Measurements from ENCODE around the gene TGM5.
"Not testable (repeated sequence)": the region's sequence is repeated elsewhere in the genome, so short reads cannot be mapped to it uniquely, and the experiment has no call there.

The TGM5 gene

DNA sequence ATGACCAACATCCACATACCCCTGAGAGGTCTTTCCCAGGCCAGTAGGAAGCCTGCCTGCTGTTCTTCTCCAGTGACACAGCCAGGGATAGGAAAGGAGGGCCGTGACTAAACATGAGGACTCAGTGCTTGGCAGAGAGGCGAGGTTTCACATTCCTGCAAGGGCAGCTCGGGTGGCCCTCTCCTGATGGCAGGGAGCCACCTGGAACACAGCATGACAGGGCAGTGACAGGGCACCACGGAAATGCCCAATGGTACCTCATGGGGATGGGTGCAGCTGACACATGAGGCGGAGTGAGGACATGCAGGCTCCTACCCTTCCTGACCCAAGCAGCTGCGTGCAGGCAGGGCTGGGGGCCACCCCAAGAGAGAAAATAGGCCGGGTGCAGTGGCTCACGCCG is 7.4 kb upstream of the TGM5 start:
- no peak for DNase-seq

DNA sequence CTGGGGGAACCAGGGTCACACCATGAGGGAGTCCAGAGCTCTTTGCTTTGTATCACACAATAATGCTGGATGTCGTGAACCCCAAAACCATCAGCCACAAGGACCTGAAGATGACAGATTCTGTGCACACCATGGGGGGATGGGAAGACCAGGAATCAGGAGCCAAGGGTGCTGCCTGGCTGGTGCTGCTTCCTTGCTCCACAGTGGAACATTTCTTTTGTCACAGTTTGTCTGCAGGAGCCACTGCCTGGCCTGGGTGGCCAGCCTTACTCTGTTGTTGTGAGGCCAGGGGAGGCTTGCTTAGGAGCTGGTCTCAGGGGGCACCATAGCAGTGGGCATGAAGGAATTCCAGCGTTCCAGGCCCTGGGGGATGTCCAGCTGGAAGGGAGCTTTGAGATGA is 6.5 kb upstream of the TGM5 start:
- DNase-seq, result no peak

DNA sequence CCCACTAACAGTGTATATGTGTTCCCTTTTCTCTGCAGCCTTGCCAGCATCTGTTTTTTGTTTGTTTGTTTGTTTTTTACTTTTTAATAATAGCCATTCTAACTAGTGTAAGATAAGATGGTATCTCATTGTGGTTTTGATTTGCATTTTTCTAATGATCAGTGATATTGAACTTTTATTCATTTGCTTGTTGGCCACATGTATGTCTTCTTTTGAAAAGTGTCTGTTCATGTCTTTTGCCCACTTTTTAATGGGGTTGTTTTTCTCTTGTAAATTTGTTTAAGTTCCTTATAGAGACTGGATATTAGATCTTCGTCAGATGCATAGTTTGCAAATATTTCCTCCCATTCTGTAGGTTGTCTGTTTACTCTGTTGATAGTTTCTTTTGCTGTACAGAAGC is 5.2 kb upstream of the TGM5 start:
- DNase-seq, result not testable (repeated sequence)

DNA sequence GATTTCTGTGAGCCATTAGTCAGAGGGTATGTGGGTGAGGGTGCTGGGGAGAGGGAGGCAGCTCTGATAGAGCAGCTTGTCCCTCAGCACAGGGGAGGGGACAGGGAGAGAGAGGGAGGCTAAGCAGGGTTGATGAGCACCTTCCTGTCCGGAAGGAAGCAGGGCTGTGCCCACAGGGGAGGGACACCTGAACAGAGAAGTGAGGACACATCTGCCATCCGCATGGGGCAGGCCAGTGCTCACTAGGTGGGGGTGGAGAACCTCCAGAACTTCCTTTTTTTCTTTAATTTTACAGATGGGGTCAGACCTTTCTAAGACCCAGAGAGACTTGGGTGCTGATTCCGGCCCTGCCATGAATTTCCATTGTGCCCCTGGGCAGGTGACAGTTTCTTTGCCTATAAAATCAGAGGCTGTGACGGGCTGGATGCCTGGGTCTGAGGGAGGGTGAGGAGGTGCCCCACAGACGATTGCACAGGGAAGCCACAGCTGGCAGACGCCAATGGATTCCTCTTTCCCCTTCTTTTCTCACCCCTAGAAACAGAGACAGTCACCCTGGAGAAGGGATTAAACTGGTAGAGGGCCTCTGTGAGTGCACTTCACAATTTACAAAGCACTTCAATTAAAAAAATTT is 4.1 kb upstream of the TGM5 start:
- no peak for DNase-seq

DNA sequence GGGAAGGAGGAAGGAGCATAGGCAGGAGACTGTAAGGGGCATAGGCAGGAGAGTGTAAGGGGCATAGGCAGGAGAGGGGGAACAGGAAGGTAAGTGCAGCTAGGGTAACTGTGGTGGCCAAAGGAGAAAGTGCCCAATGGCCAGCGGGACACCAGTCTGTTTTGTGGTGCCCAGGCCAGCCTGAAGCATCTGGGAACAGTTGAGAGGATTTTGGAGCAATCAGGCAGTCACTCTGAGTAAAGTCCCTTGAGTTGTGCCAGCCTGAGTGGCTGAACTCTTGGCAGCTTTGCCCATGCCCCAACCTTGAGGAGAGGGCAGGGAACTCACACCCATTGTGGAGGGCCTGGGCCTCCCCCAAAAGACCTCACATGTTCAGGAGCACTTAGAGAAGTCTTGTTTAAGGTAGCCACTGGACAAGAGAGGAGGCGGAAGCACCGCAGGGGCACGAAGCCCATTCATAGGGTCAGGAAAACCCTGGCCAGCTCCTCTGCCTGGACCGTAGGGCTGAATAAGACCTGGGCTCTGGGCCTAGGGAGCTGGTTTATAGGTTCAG is 3.5 kb upstream of the TGM5 start:
- no peak for DNase-seq

DNA sequence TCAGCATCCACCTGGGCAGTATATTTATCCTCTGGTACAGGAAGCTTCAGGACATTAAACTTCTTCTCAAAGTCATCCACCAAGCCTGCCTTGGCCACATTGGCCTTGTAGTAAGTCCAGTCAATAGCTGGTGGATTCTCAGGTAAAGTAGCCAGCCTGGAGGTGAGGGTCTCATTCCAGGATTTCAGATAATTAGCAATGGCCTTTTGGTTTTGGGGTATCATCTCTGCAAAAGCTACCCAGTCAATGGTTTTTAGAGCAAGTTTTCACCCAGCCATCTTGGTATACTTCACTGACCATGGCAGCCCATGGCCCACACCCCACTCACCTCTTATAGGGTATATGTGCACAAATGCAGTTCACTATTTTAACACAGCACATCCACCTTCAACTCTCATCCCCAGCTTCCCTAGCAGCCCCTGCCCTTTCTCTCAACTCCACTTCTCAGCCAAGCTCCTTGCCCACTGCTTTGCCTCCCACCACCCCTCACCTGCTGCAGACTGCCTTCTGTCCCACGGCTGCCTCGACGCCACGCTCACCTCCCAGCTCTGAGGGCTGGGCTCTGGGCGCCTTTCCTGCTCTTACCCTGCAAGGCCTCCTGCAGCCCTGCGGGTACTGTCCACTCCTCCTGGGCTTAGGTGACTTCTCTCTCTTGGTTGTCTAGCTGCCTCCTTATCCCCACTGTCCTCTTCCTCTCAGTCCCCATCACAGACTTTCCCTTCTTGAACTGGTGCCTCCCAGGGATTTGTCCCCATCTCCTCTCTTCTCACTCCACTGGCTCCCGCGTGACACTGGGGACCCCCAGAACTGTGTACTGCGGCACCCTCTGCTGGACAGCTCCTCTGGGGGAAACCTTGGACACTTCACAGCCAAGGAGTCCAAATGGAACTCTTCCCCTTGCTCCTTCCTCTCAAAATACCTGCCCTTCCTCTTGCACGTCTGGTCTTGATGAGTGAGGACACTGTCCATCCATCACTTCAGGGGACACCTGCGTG is 1.7 kb upstream of the TGM5 start:
- DNase-seq, result no peak

DNA sequence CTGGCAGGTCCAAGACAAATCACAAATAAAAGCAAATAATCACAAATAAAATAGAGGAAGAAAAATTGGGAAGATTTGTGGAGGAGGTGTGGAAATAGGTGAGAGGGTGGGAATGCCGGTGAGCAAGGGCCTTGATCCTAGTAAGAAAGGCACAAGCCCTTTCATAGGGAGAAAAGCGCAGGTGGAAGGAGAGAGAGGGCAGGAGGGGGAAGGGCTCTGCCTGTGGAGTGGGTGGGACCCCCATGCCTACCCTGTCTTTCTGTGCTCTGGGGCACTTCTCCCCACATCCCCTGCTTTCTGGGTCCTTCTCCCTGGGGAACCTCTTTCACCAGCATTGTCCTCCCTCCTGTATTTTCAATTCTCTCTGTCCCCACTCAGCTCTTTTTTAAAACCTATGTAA is 711 bp upstream of the TGM5 start:
- no peak for DNase-seq

DNA sequence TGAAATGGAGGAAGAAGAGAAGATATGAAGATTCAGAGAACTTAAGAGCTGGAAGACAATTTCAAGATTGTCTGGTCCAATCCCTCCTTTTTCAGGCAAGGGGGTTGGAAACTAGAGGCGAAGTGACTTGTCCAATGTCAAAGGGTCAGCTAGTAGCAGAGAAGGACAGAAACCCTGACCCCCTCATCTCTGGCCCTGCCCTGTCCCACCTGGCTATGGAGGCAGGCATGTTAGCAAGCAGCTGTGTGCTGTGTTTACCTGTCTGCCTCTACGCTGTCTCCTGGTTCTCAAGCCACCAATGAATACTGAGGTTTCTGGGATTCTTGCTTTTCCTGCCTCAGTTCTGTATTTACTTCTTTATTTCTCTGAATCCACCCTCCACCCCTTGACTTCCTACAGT is 342 bp downstream of the TGM5 start:
- no peak for DNase-seq

DNA sequence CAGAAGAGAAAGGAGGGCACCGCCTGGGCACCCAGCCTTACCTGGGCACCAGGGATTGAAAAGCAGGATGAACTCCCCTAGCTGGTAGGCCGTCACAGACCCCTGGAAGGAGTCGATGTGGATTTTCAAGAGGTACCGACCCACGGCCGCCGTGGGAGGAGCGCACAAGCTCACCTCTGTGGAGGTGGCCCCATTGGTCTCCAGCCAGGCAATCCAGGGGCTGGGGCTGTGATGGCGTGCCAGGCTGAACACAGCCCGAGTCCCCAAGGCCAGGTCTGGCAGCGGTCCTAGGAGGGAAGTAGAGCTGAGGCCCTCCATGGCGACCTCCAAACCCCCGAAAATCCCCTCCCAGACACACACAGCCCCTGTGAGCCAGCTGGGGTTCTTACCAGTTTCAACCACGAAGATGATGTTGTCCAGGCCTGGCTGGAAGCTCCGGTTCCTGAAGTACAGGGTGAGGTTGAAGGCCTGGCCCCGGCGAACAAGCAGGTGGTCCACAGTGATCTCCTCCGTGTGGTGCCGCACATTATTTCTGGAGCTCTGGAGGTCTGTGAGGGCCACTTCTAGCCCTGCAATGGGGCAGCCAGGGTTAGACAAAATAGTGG is 6.6 kb downstream of the TGM5 start:
- no peak for DNase-seq

DNA sequence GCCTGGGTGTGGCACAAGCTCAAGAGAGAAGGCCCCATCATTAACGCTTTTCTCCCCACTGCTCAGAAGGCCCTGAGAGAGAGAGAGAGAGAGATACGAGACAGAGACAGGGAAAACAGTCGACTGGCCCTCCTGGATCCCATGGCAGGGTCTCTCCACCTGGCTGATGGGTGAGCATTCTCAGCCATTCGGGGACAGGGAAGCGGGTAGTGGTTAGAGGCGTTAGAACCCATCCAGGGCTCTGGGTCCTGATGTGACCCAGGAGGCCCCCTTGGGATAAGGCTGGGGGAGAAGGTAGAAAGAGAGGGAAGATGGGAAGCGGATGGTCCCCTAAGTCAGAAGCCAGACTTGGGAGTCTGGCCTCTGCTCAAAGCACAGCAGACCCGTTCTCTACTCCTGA is 7.9 kb downstream of the TGM5 start:
- DNase-seq, result no peak

DNA sequence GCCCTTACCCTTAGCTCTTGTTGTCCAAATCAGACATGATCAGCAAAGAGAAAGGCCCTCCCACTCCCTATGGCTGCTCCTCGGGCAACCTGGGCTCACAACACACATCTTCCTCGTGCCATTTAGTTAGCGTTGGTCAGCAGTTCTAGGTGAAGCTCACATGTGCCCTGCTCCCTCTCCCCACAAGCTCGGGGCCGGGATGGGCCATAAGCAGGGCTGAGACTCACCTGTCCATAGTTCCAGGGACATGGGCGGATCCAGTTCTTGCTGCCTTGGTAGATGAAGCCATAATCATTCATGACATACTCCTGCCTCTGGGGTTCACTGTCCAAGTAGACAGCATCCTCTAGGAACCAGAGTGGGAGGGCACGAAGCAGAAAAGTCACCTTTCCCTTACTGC is 10.4 kb downstream of the TGM5 start:
- no peak for DNase-seq

DNA sequence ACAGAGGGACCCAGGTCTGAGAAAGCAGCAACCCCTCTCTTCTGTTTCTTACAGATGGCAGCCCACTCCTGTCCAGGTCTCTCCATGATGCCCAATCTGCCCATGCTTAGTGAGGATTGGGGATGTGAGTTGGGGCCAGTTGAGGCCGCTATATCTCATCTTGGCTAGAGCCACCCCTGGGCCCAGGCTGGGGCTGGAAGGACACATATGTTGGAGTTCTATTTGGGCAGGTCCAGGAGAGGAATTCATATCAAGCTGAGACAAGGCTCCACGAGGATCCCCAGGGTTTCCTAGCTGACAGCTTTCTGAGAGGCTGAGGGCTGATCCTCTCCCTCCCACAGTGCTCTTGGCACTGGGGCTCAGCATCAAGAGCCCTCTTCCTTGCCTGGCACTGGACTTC is 11.4 kb downstream of the TGM5 start:
- DNase-seq, result no peak

DNA sequence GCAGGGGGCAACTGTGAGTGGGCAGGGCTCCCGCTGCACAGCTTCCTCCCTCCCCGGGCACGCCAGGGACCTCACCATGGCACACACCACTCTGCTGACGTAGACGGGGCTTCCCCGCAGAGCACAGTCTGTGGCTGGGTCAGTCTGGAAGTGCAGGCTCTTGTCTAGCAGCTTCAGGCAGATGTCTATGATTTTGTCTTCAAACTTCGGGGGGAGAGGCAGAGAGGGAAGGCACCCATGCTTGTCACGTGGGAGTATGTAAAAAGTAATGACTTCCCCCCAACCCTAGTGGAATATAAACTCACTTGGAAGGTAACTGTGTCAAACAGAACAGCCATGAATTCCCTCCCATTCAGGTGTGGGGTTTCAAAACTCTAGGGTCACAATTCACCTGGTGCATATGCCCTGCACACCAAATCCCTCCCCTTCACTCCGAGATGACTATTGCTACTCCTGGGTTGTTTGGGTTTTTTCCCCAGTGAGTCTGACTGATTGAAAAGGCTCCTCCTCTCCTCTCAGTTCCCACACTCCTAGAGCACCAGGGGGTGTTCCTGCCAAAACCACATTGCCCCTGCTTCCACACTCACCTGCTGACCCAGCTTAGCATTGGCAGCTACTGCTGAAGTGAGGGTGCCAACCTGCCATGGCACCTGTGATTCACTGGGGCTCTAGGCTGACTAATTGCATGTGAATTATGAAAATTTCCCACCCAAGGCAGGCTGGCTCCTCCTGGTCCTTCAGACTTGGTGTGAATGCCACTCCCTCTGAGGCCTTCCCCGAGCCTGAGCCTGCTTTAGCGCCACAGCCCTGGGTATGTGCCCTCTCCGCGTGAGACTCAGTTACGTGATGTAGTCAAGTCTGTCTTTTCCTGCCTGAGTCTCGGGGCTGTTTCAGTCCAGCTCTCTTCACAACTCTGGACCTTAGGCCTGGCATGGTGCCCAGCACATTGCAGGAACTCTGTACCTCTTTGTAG is 13.0 kb downstream of the TGM5 start:
- DNase-seq, result peak; percentile 32

DNA sequence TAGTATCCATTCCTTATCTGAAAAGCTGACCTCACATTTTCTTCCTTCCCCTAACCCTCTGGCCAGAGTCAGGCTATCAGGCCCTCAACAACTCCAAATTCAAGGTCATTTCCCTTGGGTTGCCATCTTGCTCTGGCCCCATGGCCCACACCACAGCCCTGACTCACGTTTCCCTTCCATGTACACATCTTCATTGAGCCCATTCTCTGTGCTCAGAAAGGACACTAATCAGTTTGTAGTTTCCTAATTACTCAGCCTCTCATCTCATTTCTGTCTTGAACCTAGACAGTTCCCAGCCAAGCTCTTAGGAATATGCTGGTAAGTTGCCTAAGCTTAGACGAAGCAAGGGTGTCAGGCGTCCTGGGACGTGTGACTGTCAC is 14.9 kb downstream of the TGM5 start:
- no peak for DNase-seq

DNA sequence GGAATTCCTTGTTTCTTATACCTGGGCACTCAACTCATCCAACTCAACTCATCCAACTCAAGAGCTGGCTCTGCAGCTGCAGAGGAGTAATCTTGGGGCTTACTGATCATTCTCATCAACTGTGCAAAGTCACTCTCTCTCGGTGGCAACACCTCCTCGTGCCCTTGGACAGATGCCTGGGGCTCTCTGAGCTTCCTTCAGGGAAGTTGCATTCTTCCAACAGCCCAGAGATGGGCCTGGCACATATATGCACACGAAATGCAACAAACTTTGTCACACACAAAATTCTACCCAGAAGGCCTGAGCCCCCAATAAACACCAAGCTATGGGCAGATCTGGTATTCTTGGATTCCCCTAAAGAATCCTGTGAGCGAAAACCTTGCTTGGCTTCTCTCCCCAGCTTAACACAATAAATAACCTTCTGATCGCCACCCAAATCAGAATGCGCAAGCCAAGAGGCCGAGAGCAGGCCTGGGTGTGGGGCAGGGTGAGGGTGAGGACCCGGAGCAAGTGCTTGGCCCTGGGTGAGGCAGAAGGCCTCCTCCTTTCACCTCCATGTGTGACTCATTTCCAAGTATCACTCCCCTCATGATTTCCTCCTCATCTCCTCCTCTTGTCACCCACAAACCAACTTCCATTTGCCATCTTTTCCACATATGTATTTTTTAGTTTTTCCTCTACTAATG is 15.4 kb downstream of the TGM5 start:
- no peak for DNase-seq

DNA sequence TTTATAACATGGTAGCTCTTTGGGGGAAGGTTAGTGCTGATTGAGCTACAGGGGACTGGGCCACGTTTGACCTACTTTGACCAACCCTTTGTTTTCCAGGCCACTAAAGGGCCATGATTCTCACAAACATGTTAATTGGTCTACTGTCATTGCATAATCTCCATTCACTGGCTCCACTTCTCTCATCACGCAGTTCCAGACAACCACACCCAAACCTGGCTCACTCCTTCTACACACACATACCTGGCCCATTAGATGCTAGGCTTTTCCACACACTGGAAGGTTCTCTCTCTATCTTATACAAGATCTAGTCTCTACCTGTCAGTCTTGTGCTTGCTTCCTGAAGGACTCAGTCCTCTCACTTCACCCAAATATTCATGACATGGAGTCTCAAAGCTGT is 15.9 kb downstream of the TGM5 start:
- no peak for DNase-seq

DNA sequence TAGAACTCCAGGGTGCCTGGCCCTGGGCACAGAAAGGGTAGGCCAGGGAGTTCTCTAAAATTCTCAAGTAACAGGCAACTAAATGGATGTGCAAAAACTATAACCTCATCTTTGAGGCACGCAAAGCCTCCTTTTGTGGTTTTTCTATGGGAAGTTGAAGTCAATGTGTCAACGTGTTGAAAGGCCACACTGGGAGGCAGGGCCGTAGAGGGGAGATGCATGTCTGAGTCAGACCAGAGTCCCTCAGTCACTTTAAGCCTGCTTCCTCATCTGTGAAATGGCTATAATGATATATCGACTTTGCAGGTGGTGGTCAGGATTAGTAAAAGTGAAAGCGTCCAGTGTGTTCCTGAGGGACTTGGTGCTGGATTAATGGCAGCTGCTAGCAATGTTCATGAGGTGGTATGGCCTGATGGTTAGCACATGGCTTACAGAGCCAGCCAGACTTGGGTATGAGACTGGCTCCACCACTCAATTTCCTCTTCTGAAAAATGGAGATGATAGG is 17.0 kb downstream of the TGM5 start:
- DNase-seq, result peak; percentile 8

DNA sequence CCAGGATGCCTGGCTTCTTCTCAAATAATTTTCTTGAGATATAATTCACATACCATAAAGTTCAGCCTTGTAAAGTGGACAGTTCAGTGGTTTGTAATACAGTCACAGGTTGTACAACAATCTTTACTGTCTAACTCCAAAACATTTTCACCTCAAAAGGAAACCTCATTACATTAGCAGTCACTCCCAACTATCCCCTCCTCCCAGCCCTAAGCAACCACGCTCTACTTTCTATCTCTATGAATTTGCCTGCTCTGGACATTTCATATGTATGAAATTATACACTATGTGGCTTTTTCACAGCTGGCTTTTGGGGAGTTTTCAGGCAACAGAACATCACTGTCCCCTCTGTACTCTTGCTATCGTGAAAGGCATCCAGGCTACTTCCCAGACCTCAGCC is 17.5 kb downstream of the TGM5 start:
- DNase-seq, result no peak

DNA sequence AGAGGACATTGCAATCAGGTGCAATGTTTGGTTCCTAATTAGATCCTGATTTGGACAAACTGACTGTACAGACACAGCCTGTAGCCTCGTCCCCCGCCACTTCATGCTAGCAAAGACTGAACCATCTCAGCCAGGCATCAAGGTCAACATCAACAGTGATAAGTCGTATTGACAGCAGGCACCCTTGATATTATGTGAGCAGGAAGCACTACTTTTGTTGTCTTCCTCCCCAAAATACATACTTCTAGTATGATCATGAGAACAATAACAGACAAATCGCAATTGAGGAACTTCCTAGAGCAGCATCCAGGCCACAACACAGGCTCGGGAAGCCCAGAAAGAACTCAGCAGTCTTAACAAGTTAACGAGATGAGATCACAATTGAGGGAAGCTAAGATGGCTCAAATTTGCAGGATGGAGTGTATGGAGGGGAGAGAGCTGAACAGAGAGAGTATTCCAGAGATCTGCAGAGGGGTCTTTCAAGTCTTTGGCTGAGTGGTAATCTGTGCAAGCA is 20.4 kb downstream of the TGM5 start:
- no peak for DNase-seq

DNA sequence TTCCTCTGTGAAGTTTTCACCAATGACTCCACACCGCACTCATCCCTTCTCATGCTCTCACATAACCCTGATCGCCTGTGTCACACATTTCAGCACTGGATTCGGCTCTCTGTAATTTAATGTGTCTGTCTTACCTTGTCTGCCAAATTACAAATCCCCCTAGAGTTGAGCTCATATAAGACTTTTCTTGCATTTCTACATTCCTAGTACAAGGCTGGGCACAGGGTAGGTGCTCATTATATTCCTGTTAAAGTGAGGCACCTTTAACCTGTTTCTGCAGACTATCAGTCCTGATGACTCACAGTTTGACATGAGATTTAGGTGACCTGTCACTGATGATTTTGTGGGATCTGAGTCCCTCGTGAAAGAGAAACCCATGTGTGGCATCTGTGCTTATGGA is 22.6 kb downstream of the TGM5 start:
- DNase-seq, result no peak

DNA sequence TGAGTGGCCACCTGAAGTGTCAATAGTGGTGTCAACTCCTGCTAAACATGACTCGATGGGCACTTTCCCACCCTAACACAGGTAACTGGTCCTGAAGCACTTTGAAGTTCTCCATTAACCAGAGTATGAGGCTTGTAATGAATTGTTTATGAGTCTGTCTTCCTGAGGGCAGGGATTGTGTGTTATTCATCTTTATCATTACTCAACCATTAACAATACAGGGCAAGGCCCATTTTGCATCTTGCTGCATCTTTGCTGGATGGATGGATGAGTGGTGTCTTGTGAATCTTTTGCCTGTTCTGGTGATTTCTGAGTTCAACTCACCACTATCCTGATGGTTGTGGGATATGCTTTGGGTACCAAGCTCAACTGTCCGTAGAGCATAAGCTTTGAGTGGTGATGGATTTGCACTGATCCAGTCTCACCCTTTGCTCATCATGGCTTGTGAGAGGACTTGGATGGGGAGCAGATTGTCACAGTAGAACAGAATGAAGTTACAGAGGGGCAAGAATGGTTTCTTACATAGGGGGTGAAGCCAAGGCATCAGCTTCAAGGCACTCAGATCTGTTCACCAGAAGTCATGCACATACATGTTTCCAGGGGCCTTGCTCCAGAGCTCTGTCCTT is 23.6 kb downstream of the TGM5 start:
- DNase-seq, result no peak

Measured in CD4-positive, alpha-beta T cell treated with Interleukin-21 for 1 hour (primary cell).